K562 (cell line): ENCODE data around the gene CERS6. TPM values are rescaled to one million over a fixed set of nuclear protein-coding genes. Genes with fewer than 3 reads are reported as not detected.

Experiments
- ATAC-seq: fragments of 200-7000 bp; cut with Tn5 transposase; 3 replicates; pipeline ENCODE4 v1.9.1; 2020; ENCODE audit warnings: moderate library complexity
- BruUV-seq: library from RNA; stranded (reverse); fragments of 400-500 nt; replicated peaks from 2 replicates; lab custom pipeline; 2021; lab: Mats Ljungman, UMichigan
- CTCF ChIA-PET: fragments of 300-600 bp; formaldehyde crosslinking; extraction: SDS; loops from one replicate; lab custom pipeline; 2021; ENCODE audit warnings: low intra/inter-chr PET ratio; lab: Yijun Ruan, JAX
- POLR2A ChIA-PET: fragments of 300-600, 350-650 bp; sonication (Branson Sonifier 250); formaldehyde crosslinking; extraction: SDS; loops from one replicate; lab custom pipeline; 2021; ENCODE audit warnings: antibody characterized with exemption, inconsistent platforms; lab: Yijun Ruan, JAX
- DNase-seq, 4 experiments: peaks; one replicate each; pipeline versions ENCODE4 v3.0.0 to v3.0.0-alpha.2; 2011 to 2018; ENCODE audit warnings: low spot score in 3 of 4, mixed read lengths in 3 of 4; ENCODE audit errors: extremely low read depth in 1 of 4
- FAIRE-seq: peaks from 2 replicates; lab custom pipeline; 2011; peaks lifted over from hg19 to GRCh38; lab: Jason Lieb, UNC
- H2AFZ ChIP-seq: 2 replicates; pipeline ENCODE4 v1.6.0; 2011; ENCODE audit warnings: low read depth, low read length, control low read depth, inconsistent platforms
- H3K27ac ChIP-seq: fragments of 200-600 bp; 3 replicates; pipeline ENCODE4 v1.8.0; 2011; ENCODE audit warnings: low read depth, mild to moderate bottlenecking, control low read depth, inconsistent platforms, low read length, moderate library complexity, mixed read lengths; ENCODE audit errors: extremely low read depth
- H3K27me3 ChIP-seq, 2 experiments: fragments of 300-600 bp in 1 of 2; 2 replicates in 1 of 2; 3 replicates in 1 of 2; pipeline versions ENCODE4 v1.6.0 to v1.8.0; 2011; ENCODE audit warnings: inconsistent platforms in 2 of 2, low read length in 2 of 2, mild to moderate bottlenecking in 1 of 2, mixed read lengths in 1 of 2, moderate library complexity in 1 of 2; ENCODE audit not compliant: control insufficient read depth in 2 of 2, insufficient read depth in 2 of 2
- H3K36me3 ChIP-seq: fragments of 300-600 bp; 3 replicates; pipeline ENCODE4 v1.8.0; 2011; ENCODE audit warnings: mild to moderate bottlenecking, low read length, inconsistent platforms; ENCODE audit not compliant: control insufficient read depth, insufficient read depth
- H3K4me1 ChIP-seq, 2 experiments: fragments of 200-600 bp in 1 of 2; replicated peaks in 1 of 2; 2 replicates in 1 of 2; 3 replicates in 1 of 2; pipeline versions ENCODE4 v1.5.1 to v1.8.0; 2011; ENCODE audit warnings: inconsistent platforms in 2 of 2, low read length in 2 of 2, mild to moderate bottlenecking in 1 of 2, mixed read lengths in 1 of 2, moderate library complexity in 1 of 2; ENCODE audit not compliant: control insufficient read depth in 2 of 2, insufficient read depth in 2 of 2
- H3K4me2 ChIP-seq: 2 replicates; pipeline ENCODE4 v1.6.1; 2011; ENCODE audit warnings: low read length, control low read depth, inconsistent platforms, mixed read lengths; ENCODE audit not compliant: insufficient read depth
- H3K4me3 ChIP-seq: fragments of 200-600 bp; sonication (generic), shearing (Covaris generic); 2 replicates; pipeline ENCODE4 v1.5.1; 2016; ENCODE audit warnings: control low read depth, inconsistent platforms
- H3K79me2 ChIP-seq: fragments of 200-600 bp; 3 replicates; pipeline ENCODE4 v1.8.0; 2011; ENCODE audit warnings: low read length, inconsistent platforms; ENCODE audit not compliant: control insufficient read depth, insufficient read depth
- H3K9ac ChIP-seq, 2 experiments: 2 replicates each; pipeline versions ENCODE4 v1.6.0 to v1.6.1; 2011; ENCODE audit warnings: low read depth in 2 of 2, low read length in 2 of 2, control low read depth in 1 of 2, inconsistent platforms in 1 of 2, mild to moderate bottlenecking in 1 of 2, mixed read lengths in 1 of 2; ENCODE audit not compliant: insufficient read depth in 1 of 2
- H3K9me1 ChIP-seq: one replicate; pipeline ENCODE4 v1.6.0; 2011; ENCODE audit warnings: inconsistent platforms, mild to moderate bottlenecking, low read length, moderate library complexity; ENCODE audit not compliant: control insufficient read depth, insufficient read depth
- H3K9me3 ChIP-seq: replicated peaks from 2 replicates; pipeline ENCODE4 v1.5.1; 2011; ENCODE audit warnings: low read depth, low read length, inconsistent platforms; ENCODE audit not compliant: control insufficient read depth, insufficient read depth
- H4K20me1 ChIP-seq: replicated peaks from 2 replicates; pipeline ENCODE4 v1.6.1; 2011; ENCODE audit warnings: low read length, inconsistent platforms, mixed read lengths; ENCODE audit not compliant: control insufficient read depth, insufficient read depth
- CHD1 ChIP-seq: fragments of 200-600 bp; sonication (generic); IDR thresholded peaks from one replicate; pipeline ENCODE4 v1.6.1; 2012; ENCODE audit warnings: mild to moderate bottlenecking, moderate library complexity, low read length, inconsistent platforms
- FOXK2 ChIP-seq, 2 experiments: fragments of 450-650 bp; IDR thresholded peaks in 1 of 2; conservative IDR thresholded peaks in 1 of 2; 2 replicates each; pipeline ENCODE4 v1.6.1; 2016; ENCODE audit warnings: low read depth in 2 of 2, mild to moderate bottlenecking in 1 of 2
- NFIC ChIP-seq: fragments of 450-650 bp; IDR thresholded peaks from 2 replicates; pipeline ENCODE4 v1.6.1; 2017; ENCODE audit warnings: mild to moderate bottlenecking, inconsistent platforms
- NFXL1 ChIP-seq: fragments of 450-650 bp; formaldehyde crosslinking; IDR thresholded peaks from 2 replicates; pipeline ENCODE4 v1.4.0; 2021; ENCODE audit warnings: mild to moderate bottlenecking
- PURB ChIP-seq: sonication (generic); formaldehyde crosslinking; IDR thresholded peaks from 2 replicates; pipeline ENCODE4 v1.9.0; 2021; ENCODE audit warnings: low read depth, mild to moderate bottlenecking, missing genetic modification reagents
- RBM39 ChIP-seq: fragments of 200-400 bp; formaldehyde crosslinking; optimal IDR thresholded peaks from 2 replicates; pipeline ENCODE3; 2018; ENCODE audit warnings: low read depth, low read length
- SMAD2 ChIP-seq: fragments of 150-350 bp; IDR thresholded peaks from 2 replicates; pipeline ENCODE4 v1.6.1; 2014; ENCODE audit warnings: low read depth, mild to moderate bottlenecking, low read length
- WGBS: fragments of 100-300 bp; shearing (Covaris generic); methylation state at CpG from one replicate; pipeline ENCODE4 v1.1.6; 2016; ENCODE audit warnings: low coverage, mixed read lengths; ENCODE audit not compliant: insufficient coverage; ENCODE audit errors: missing lambda C conversion rate; 5-methylcytosine and 5-hydroxymethylcytosine counted together
- in situ Hi-C: fragments of 300-500 bp; cut with MboI; formaldehyde crosslinking; loops from 4 replicates; pipeline ENCODE4 v1.15.0; 2018; ENCODE audit warnings: inconsistent platforms, mixed read lengths
- intact Hi-C: fragments of 100-400 bp; cut with micrococcal nuclease; formaldehyde crosslinking; loops from 2 replicates; pipeline ENCODE4 v1.14.2; 2022
- polyA plus RNA-seq, 8 experiments: library from polyadenylated mRNA; depleted of rRNA in 4 of 8; stranded (reverse) in 5 of 8; unstranded in 3 of 8; fragments of >200 nt; fragmentation: Nextera tagmentation in 2 of 8; fragmentation: Illumina TruSeq in 1 of 8; extraction: Ambion mirVana in 2 of 8; extraction: Trizol in 1 of 8; gene quantifications; 2 replicates each; pipeline versions ENCODE4 v1.2.1 to v1.2.3, GENCODE V29; 2011 to 2014; ENCODE audit warnings: inconsistent platforms in 1 of 8, missing spikeins in 1 of 8
- total RNA-seq, 7 experiments: library from RNA; depleted of rRNA in 6 of 7; stranded (reverse); fragments of >200 nt in 6 of 7; fragmentation: Illumina TruSeq in 2 of 7; extraction: Trizol in 2 of 7; gene quantifications; 2 replicates each; pipeline versions ENCODE4 v1.2.1 to v1.2.3, GENCODE V29; 2011 to 2021; ENCODE audit warnings: low replicate concordance in 1 of 7
- TF ChIP-seq, protein P1 (sequence below): fragments of 250-450 bp; sonication (Bioruptor Pico); IDR thresholded peaks from 2 replicates; pipeline ENCODE4 v1.4.0; 2020; ENCODE audit warnings: mild to moderate bottlenecking, moderate library complexity
- TF ChIP-seq, protein P2 (sequence below): conservative IDR thresholded peaks from 2 replicates; pipeline ENCODE4 v1.6.1; 2011; ENCODE audit warnings: low read depth, mild to moderate bottlenecking, low read length; ENCODE audit not compliant: control insufficient read depth
- TF ChIP-seq, protein P3 (sequence below): sonication (generic); formaldehyde crosslinking; IDR thresholded peaks from 2 replicates; pipeline ENCODE4 v1.8.0; 2022; ENCODE audit warnings: missing genetic modification reagents, mild to moderate bottlenecking, moderate library complexity, borderline replicate concordance

CERS6 gene
- total and polyA plus RNA-seq, 9 of the 15 experiments (the other 6 are each of a cell fraction or from before 2014, with no cell fraction given): 1.6 to 13.6 (median 11.4) TPM

DNA sequence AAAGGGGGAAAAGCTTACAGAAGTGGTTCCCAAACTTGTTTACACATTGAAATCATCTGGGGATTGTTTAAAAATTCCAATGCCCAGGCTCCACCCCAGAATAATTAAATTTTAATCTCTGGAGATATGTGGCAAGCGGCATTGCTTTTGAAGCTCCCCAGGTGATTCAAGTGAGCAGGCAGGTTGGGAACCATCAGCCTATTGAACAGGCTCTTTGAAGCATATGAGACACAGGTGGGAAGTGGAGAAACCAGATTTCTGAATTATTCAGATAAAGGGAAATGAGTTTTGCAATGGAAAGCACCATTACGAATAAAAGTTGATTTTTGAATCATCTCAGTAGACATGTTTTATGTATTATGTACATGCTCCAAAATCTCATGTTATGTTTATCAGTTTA, 288.8 kb downstream of the CERS6 start:
- H3K79me2 ChIP-seq: no peaks in the 10 kb centered on the region
- CTCF ChIA-PET: no interaction called here
- intact Hi-C loops (no loop called here), in situ Hi-C loops (no loop called here)
- DNase-seq: no peak
- H2AFZ ChIP-seq: no peak overlapping the region
- POLR2A ChIA-PET: interaction anchor here (0.6 kb wide), 1 partner anchor 11 kb away, joined by 3 read pairs; no protein-coding TSS in a partner anchor
- peaks cover 0 to 6% of the 10 kb centered on the region in 2 experiments; a peak in 2 of 5 replicates for H3K4me1 ChIP-seq
- H3K4me2 ChIP-seq: no peak overlapping the region
- ATAC-seq: no peak
- no peak overlapping the region for H3K27ac ChIP-seq
- TF ChIP-seq FOXK2 (conservative IDR thresholded peaks at IDR 0.05 in 1 of 2, IDR thresholded peaks at IDR 0.05 in 1 of 2; ENCODE audit: low read depth in 2 of 2): no peak
- no peaks in the 10 kb centered on the region for H3K27me3 ChIP-seq
- BruUV-seq: no TSS peak
- H3K9ac ChIP-seq: no peak overlapping the region
- WGBS: 84% methylated on average over 2 of the region's 2 CpGs
- no peaks in the 10 kb centered on the region for H3K9me3 ChIP-seq
- H3K4me3 ChIP-seq: no peak overlapping the region
- no peaks in the 10 kb centered on the region; the same call in 2 of the 3 replicates for H3K36me3 ChIP-seq
- H3K9me1 ChIP-seq: no peaks in the 10 kb centered on the region
- FAIRE-seq: no peak
- H4K20me1 ChIP-seq: no peaks in the 10 kb centered on the region

DNA sequence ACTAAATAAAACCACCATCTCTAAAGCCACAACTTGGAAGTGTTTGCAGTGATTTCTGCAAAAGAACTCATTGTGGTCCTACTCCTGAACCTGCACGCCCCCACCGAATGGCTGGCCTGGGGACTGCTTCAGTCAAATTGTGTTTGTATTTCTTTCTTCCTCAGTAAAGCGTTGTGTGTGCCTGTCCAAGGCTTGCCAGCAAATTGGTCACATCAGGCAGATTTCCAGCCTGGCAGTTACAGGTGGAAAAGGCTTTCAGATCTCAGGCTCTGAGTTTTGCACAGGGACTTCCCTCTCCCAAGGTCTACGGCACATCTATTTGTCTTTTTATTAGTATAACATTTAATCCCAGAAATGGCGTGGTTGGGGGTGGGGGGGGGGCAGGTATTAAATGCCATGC, 292.4 kb downstream of the CERS6 start:
- no peak overlapping the region for H2AFZ ChIP-seq
- H3K9me1 ChIP-seq: no peaks in the 10 kb centered on the region
- DNase-seq (no peak), ATAC-seq (no peak), FAIRE-seq (no peak)
- peaks cover 0 to 9% of the 10 kb centered on the region in 2 experiments; a peak in 3 of 5 replicates for H3K4me1 ChIP-seq
- no peak overlapping the region for H3K4me2 ChIP-seq
- no peaks in the 10 kb centered on the region for H3K79me2 ChIP-seq
- no peak overlapping the region for H3K4me3 ChIP-seq
- H4K20me1 ChIP-seq: no peaks in the 10 kb centered on the region
- no peaks in the 10 kb centered on the region for H3K9me3 ChIP-seq
- intact Hi-C loops (no loop called here), in situ Hi-C loops (no loop called here)
- H3K9ac ChIP-seq: no peak overlapping the region
- WGBS: 53% methylated on average over 5 of the region's 5 CpGs
- ChIA-PET CTCF (no interaction called here), POLR2A (no interaction called here)
- BruUV-seq: no TSS peak
- no peak overlapping the region for H3K27ac ChIP-seq
- H3K27me3 ChIP-seq: no peaks in the 10 kb centered on the region
- no peaks in the 10 kb centered on the region; the same call in 2 of the 3 replicates for H3K36me3 ChIP-seq
- TF ChIP-seq NFXL1 (CRISPR knock-in tag): no peak
- TF ChIP-seq, protein P1, sequence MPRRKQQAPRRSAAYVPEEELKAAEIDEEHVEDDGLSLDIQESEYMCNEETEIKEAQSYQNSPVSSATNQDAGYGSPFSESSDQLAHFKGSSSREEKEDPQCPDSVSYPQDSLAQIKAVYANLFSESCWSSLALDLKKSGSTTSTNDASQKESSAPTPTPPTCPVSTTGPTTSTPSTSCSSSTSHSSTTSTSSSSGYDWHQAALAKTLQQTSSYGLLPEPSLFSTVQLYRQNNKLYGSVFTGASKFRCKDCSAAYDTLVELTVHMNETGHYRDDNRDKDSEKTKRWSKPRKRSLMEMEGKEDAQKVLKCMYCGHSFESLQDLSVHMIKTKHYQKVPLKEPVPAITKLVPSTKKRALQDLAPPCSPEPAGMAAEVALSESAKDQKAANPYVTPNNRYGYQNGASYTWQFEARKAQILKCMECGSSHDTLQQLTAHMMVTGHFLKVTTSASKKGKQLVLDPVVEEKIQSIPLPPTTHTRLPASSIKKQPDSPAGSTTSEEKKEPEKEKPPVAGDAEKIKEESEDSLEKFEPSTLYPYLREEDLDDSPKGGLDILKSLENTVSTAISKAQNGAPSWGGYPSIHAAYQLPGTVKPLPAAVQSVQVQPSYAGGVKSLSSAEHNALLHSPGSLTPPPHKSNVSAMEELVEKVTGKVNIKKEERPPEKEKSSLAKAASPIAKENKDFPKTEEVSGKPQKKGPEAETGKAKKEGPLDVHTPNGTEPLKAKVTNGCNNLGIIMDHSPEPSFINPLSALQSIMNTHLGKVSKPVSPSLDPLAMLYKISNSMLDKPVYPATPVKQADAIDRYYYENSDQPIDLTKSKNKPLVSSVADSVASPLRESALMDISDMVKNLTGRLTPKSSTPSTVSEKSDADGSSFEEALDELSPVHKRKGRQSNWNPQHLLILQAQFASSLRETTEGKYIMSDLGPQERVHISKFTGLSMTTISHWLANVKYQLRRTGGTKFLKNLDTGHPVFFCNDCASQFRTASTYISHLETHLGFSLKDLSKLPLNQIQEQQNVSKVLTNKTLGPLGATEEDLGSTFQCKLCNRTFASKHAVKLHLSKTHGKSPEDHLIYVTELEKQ: no peak
- TF ChIP-seq, protein P2, sequence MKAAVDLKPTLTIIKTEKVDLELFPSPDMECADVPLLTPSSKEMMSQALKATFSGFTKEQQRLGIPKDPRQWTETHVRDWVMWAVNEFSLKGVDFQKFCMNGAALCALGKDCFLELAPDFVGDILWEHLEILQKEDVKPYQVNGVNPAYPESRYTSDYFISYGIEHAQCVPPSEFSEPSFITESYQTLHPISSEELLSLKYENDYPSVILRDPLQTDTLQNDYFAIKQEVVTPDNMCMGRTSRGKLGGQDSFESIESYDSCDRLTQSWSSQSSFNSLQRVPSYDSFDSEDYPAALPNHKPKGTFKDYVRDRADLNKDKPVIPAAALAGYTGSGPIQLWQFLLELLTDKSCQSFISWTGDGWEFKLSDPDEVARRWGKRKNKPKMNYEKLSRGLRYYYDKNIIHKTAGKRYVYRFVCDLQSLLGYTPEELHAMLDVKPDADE: no peak
- no peak for TF ChIP-seq RBM39
- TF ChIP-seq NFIC: no peak
- no peak for TF ChIP-seq CHD1
- TF ChIP-seq PURB: no peak
- TF ChIP-seq FOXK2 (conservative IDR thresholded peaks at IDR 0.05 in 1 of 2, IDR thresholded peaks at IDR 0.05 in 1 of 2; ENCODE audit: low read depth in 2 of 2): no peak
- TF ChIP-seq, protein P3, sequence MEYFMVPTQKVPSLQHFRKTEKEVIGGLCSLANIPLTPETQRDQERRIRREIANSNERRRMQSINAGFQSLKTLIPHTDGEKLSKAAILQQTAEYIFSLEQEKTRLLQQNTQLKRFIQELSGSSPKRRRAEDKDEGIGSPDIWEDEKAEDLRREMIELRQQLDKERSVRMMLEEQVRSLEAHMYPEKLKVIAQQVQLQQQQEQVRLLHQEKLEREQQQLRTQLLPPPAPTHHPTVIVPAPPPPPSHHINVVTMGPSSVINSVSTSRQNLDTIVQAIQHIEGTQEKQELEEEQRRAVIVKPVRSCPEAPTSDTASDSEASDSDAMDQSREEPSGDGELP (CRISPR knock-in tag): no peak
- TF ChIP-seq SMAD2: no peak
